Caco-2 (cell line): ENCODE results near the gene KATNB1. TPM values are rescaled to one million over a fixed set of nuclear protein-coding genes. Genes with fewer than 3 reads are reported as not detected.

Experiments used
- BruUV-seq: library from RNA; stranded (reverse); fragments of 400-500 nt; replicated peaks from 2 replicates; lab custom pipeline; 2021; lab: Mats Ljungman, UMichigan
- CTCF ChIA-PET: fragments of 300-600 bp; sonication (Branson Sonifier 250); formaldehyde crosslinking; loops from one replicate; lab custom pipeline; 2022; ENCODE audit warnings: antibody characterized with exemption; lab: Charles Lee
- POLR2A ChIA-PET: fragments of 300-600 bp; sonication (Branson Sonifier 250); formaldehyde crosslinking; loops from one replicate; lab custom pipeline; 2022; ENCODE audit warnings: antibody characterized with exemption; lab: Charles Lee
- DNase-seq, 2 experiments: peaks; one replicate each; pipeline versions ENCODE4 v3.0.0 to v3.0.0-alpha.2; 2020 to 2022
- H3K27me3 ChIP-seq: replicated peaks from 2 replicates; pipeline ENCODE4 v1.6.0; 2011; ENCODE audit warnings: low read length; ENCODE audit not compliant: control insufficient read depth, insufficient read depth
- H3K36me3 ChIP-seq: 2 replicates; pipeline ENCODE4 v1.5.1; 2011; ENCODE audit warnings: low read length; ENCODE audit not compliant: control insufficient read depth, insufficient read depth
- H3K4me1 ChIP-seq: fragments of 250-450 bp; sonication (Bioruptor Pico); 2 replicates; pipeline ENCODE4 v1.5.1; 2020; ENCODE audit warnings: mild to moderate bottlenecking
- H3K4me3 ChIP-seq: 2 replicates; pipeline ENCODE4 v1.5.1; 2011; ENCODE audit warnings: low read depth, mild to moderate bottlenecking, control low read depth, low read length
- H3K9me3 ChIP-seq: fragments of 250-450 bp; sonication (Bioruptor Pico); 2 replicates; pipeline ENCODE4 v1.5.1; 2020; ENCODE audit warnings: mild to moderate bottlenecking, moderate library complexity
- H3K27ac Mint-ChIP-seq: one replicate; pipeline ENCODE4 v1.8.0; 2022; ENCODE audit warnings: mixed read lengths; ENCODE audit not compliant: unreplicated experiment
- H3K27me3 Mint-ChIP-seq: one replicate; pipeline ENCODE4 v1.8.0; 2022; ENCODE audit warnings: mixed read lengths; ENCODE audit not compliant: insufficient read depth, unreplicated experiment
- H3K36me3 Mint-ChIP-seq: one replicate; pipeline ENCODE4 v1.8.0; 2022; ENCODE audit warnings: mild to moderate bottlenecking, mixed read lengths; ENCODE audit not compliant: insufficient read depth, unreplicated experiment
- H3K4me1 Mint-ChIP-seq: one replicate; pipeline ENCODE4 v1.8.0; 2022; ENCODE audit warnings: low read depth, mixed read lengths; ENCODE audit not compliant: unreplicated experiment
- H3K4me3 Mint-ChIP-seq: one replicate; pipeline ENCODE4 v1.8.0; 2022; ENCODE audit warnings: mild to moderate bottlenecking, moderate library complexity, mixed read lengths; ENCODE audit not compliant: unreplicated experiment
- H3K9me3 Mint-ChIP-seq: one replicate; pipeline ENCODE4 v1.8.0; 2022; ENCODE audit warnings: mixed read lengths; ENCODE audit not compliant: unreplicated experiment
- CTCF ChIP-seq, 2 experiments: fragments of 200-600 bp in 1 of 2; IDR thresholded peaks; 1 replicate in 1 of 2; 2 replicates in 1 of 2; pipeline versions ENCODE4 v1.5.1 to v1.8.0; 2011 to 2022; ENCODE audit warnings: antibody characterized with exemption in 1 of 2, control low read depth in 1 of 2, inconsistent platforms in 1 of 2, low read depth in 1 of 2, low read length in 1 of 2, mild to moderate bottlenecking in 1 of 2, moderate library complexity in 1 of 2; ENCODE audit not compliant: insufficient read depth in 1 of 2, severe bottlenecking in 1 of 2, unreplicated experiment in 1 of 2
- intact Hi-C: fragments of 100-400 bp; cut with micrococcal nuclease; formaldehyde crosslinking; loops from one replicate; pipeline ENCODE4 v1.10.0; 2022; ENCODE audit not compliant: unreplicated experiment
- total RNA-seq: library from RNA; stranded (reverse); gene quantifications from 2 replicates; pipeline ENCODE4 v1.2.3, GENCODE V29; 2022

KATNB1 gene
- total RNA-seq, 1 experiment from 2014 or later, result 32.4 TPM

- Histone ChIP-seq H3K4me1 (peaks cover 4% of the 10 kb centered on the region; the same call in 1 of the 2 replicates), H3K36me3 (no peaks in the 10 kb centered on the region), H3K9me3 (no peaks in the 10 kb centered on the region), H3K27me3 (no peaks in the 10 kb centered on the region), H3K4me3 (no peak overlapping the region)
- ChIA-PET POLR2A (interaction anchor here (1.7 kb wide), 1 partner anchor 14 kb away, joined by 7 read pairs; the partner anchor contains the start of gene KATNB1), CTCF (interaction anchor here (0.5 to 1.9 kb wide), 2 partner anchors 13 to 134 kb away, joined by 3 to 9 read pairs; partner anchors contain the start of gene KATNB1)
- Mint-ChIP-seq H3K4me3 (no peak overlapping the region), H3K36me3 (peaks cover 12% of the 10 kb centered on the region), H3K9me3 (no peaks in the 10 kb centered on the region), H3K27ac (no peak overlapping the region), H3K27me3 (no peaks in the 10 kb centered on the region), H3K4me1 (peaks cover 4% of the 10 kb centered on the region)
- BruUV-seq, result no TSS peak
- no peak for TF ChIP-seq CTCF (IDR thresholded peaks at IDR 0.05; ENCODE audit: insufficient read depth in 1 of 2, low read depth in 1 of 2, low read length in 1 of 2, severe bottlenecking in 1 of 2, unreplicated experiment in 1 of 2)
- intact Hi-C loops, result no loop called here
- DNase-seq, result no peak
Observed at GRCh38 chr16:57749101-57749692, 13.6 kb downstream of the KATNB1 start.

- H3K4me1 ChIP-seq, result peaks cover 4% of the 10 kb centered on the region; the same call in 1 of the 2 replicates
- H3K4me1 Mint-ChIP-seq, result peaks cover 7% of the 10 kb centered on the region
- intact Hi-C loops, result no loop called here
- BruUV-seq, result no TSS peak
- ChIA-PET POLR2A (no interaction called here), CTCF (no interaction called here)
- no peak for DNase-seq
- no peak for TF ChIP-seq CTCF (IDR thresholded peaks at IDR 0.05; ENCODE audit: insufficient read depth in 1 of 2, low read depth in 1 of 2, low read length in 1 of 2, severe bottlenecking in 1 of 2, unreplicated experiment in 1 of 2)
- H3K9me3 Mint-ChIP-seq, result no peaks in the 10 kb centered on the region
- H3K27ac Mint-ChIP-seq, result no peak overlapping the region
- H3K4me3 Mint-ChIP-seq, result no peak overlapping the region
- H3K27me3 Mint-ChIP-seq, result no peaks in the 10 kb centered on the region
- no peaks in the 10 kb centered on the region for H3K36me3 ChIP-seq
- peaks cover 19% of the 10 kb centered on the region for H3K36me3 Mint-ChIP-seq
- H3K9me3 ChIP-seq, result no peaks in the 10 kb centered on the region
- H3K4me3 ChIP-seq, result no peak overlapping the region
- no peaks in the 10 kb centered on the region for H3K27me3 ChIP-seq
Observed at GRCh38 chr16:57749856-57750452, 14.4 kb downstream of the KATNB1 start.

- Mint-ChIP-seq H3K27me3 (no peaks in the 10 kb centered on the region), H3K4me3 (no peak overlapping the region), H3K36me3 (peaks cover 25% of the 10 kb centered on the region), H3K4me1 (peaks cover 7% of the 10 kb centered on the region), H3K27ac (no peak overlapping the region), H3K9me3 (no peaks in the 10 kb centered on the region)
- DNase-seq, result no peak
- Histone ChIP-seq H3K36me3 (no peaks in the 10 kb centered on the region; the same call in 1 of the 2 replicates), H3K4me1 (peaks cover 4% of the 10 kb centered on the region; the same call in 1 of the 2 replicates), H3K9me3 (no peaks in the 10 kb centered on the region), H3K4me3 (no peak overlapping the region), H3K27me3 (no peaks in the 10 kb centered on the region)
- BruUV-seq, result no TSS peak
- no peak for TF ChIP-seq CTCF (IDR thresholded peaks at IDR 0.05; ENCODE audit: insufficient read depth in 1 of 2, low read depth in 1 of 2, low read length in 1 of 2, severe bottlenecking in 1 of 2, unreplicated experiment in 1 of 2)
- intact Hi-C loops, result no loop called here
- ChIA-PET CTCF (no interaction called here), POLR2A (interaction anchor here (0.5 kb wide), 1 partner anchor 112 kb away, joined by 8 read pairs; no protein-coding TSS in a partner anchor)
Observed at GRCh38 chr16:57750796-57751538, 15.4 kb downstream of the KATNB1 start.
